Jurkat, Clone E6-1 (cell line): ENCODE measurements around the gene AP2A2.
"Not testable (repeated sequence)": the region's sequence is repeated elsewhere in the genome, so short reads cannot be mapped to it uniquely, and the experiment has no call there.

Experiments used
- DNase-seq: peaks from one replicate; pipeline ENCODE4 v3.0.0-alpha.2; 2011; ENCODE audit warnings: low read depth, low spot score
- H3K4me3 ChIP-seq: 2 replicates; pipeline ENCODE4 v1.5.1; 2011; ENCODE audit warnings: mild to moderate bottlenecking, low read length, control low read depth, moderate library complexity

AP2A2 gene

DNA sequence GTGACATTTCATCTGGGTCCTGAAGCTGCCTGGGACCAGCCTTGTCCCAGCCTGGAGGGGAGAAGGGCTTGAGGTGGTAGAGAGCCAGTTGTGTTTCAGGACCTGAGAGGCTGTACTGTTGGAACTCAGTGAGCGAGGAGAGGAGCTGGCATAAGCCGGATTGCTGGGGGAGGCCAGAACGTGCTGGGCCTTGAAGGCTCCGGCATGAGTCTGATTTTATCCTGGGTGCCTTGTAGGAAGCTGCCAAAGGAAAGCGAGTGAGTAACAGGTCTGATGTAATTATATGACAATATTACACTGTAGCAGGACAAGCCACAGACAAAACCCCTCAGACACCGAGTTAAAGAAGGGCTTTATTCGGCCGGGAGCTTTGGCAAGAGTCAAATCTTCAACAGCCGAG is 17.2 kb downstream of the AP2A2 start:
- no peak for DNase-seq
- H3K4me3 ChIP-seq = no peak overlapping the region

DNA sequence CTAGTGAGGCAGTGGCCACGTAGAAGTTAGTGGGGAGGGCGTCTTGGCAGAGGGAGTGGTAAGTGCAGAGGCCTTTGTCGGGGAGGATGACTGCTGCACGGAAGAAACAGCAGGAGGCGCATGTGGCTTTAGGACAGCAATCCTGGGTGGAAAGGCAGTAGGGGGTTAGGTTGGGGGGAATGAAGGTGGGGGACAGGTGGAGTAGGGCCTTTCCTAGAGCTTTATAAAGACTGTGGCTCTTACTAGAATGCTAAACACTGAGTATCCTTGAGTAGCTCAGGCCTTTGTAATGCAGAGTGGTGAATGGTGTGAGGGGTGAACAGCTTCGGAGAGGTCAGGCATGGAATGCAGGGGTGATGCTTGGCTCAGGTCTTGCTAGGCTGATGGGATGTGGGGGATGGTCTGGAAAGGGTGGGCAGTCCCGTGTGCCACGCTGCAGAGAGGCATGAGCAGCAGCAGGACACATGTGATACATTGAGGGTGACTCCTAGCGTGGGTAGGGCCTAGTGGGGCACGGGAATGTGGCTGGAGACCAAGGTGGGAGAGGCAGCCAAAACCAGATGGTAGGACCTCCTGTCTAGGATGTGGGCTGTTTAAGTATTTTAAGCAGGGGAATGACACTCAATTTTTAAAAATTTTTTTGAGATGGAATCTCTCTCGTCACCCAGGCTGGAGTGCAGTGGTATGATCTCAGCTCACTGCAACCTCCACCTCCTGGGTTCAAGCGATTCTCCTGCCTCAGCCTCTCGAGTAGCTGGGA is 19.2 kb downstream of the AP2A2 start:
- no peak for DNase-seq
- H3K4me3 ChIP-seq = no peak overlapping the region

DNA sequence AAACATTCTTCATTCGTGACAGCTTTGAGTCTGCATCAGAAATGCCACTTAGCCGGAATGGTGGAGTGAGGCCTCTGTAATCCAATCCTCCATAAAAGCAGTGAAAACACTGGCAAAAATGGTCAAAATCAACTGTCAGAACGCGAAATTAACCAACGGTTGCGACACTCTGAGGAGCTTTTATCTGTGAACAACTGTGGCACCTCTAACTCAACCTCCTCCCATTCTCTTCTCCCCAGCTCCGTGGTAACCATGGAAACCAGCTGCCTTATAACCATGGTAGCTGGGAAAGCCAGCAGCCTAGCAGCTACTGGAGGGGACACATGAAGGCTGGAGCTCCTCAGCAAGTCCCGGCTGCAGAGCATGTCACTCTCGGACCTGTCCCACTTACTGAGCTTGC is 20.3 kb downstream of the AP2A2 start:
- no peak for DNase-seq

DNA sequence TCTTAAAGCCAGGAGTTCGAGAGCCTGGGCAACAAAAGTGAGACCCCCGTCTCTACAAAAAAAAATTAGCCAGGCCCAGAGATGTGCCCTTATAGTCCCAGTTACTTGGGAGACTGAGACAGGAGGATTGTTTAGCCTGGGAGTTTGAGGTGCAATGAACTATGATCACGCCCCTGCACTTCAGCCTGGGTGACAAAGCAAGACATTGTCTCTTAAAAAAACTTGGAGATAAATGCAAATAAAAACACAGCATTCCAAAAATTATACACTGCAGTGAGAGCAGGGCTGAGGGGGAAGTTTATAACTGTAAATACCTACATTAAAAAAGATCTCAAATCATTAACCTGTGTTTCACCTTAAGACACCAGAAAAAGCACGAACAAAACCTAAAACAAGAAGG is 22.1 kb downstream of the AP2A2 start:
- H3K4me3 ChIP-seq = no peak overlapping the region
- no peak for DNase-seq

More for the DNA sequence above, 20.3 kb downstream of the AP2A2 start:
- H3K4me3 ChIP-seq = no peak overlapping the region

DNA sequence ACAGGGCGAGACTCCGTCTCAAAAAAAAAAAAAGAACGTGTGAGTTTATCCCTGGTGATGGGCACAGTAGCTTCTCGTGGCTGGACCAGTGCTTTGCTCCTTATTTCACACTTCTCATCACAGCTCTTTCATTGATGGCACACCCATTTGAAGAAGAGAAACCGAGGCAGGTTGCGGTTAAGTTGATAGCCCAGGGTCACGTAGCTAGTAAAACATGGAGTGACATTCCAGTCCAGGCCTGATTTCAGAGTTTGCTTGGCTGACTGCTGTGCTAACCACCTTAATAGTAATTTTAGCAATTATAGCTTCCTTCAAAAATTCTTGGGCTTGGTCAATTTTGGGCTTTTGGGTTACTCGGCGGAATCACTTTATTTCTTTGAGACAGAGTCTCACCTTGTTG is 25.8 kb downstream of the AP2A2 start:
- DNase-seq = no peak
- H3K4me3 ChIP-seq = no peak overlapping the region

- no peak for DNase-seq
- no peak overlapping the region for H3K4me3 ChIP-seq
These were observed 27.0 kb downstream of the AP2A2 start for GRCh38 chr11:952406-953385.

DNA sequence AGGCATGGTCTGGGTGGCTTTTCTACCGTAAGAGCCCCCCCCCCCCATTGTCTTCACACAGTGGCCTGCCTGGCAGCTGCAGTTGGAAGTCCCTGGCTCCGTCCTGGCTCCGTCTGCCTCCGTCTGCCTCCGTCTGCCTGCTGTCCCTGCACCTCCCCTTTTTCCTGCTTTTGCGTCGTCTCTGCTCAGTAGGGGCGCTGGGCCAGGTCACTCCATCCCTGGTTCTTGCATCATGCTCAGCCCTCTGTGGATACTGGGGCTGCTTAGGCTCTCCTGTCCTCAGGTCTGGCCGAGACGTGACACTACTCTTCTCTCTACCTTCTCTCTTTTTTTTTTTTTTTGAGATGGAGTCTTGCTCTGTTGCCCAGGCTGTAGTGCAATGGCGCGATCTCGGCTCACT is 27.8 kb downstream of the AP2A2 start:
- H3K4me3 ChIP-seq = no peak overlapping the region
- DNase-seq = no peak

DNA sequence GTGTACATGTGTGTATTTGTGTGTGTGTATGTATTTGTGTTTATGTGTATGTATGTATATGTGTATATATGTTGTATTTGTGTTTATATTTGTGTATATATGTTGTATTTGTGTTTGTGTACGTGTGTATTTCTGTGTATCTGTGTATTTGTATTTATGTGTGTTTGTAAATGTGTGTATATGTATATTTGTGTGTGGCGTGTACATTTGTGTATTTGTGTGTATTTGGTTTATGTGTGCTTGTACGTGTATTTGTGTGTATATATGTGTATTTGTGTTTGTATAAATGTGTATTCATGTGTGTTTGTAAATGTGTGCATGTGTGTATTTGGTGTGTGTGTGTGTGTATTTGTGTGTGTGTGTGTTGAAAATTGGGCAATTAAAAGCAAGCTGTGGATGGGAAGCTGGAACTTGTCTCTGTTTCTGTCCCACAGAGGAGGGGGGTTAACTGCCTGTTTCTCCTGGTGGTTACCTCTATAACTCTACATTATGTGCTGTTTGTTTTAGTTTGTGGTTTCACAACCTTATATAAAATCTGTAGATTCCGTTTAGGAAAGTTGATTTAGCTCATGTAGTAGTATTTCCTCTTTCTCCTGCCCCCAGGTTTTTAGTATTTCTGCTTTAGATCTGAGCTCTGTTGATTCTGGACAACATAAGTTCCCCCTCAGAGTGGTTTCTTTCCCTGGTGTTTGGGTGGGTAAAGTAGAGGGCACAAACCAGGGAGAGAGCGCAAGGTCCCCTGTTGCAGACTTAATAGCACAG is 28.9 kb downstream of the AP2A2 start:
- DNase-seq = peak; percentile 44

DNA sequence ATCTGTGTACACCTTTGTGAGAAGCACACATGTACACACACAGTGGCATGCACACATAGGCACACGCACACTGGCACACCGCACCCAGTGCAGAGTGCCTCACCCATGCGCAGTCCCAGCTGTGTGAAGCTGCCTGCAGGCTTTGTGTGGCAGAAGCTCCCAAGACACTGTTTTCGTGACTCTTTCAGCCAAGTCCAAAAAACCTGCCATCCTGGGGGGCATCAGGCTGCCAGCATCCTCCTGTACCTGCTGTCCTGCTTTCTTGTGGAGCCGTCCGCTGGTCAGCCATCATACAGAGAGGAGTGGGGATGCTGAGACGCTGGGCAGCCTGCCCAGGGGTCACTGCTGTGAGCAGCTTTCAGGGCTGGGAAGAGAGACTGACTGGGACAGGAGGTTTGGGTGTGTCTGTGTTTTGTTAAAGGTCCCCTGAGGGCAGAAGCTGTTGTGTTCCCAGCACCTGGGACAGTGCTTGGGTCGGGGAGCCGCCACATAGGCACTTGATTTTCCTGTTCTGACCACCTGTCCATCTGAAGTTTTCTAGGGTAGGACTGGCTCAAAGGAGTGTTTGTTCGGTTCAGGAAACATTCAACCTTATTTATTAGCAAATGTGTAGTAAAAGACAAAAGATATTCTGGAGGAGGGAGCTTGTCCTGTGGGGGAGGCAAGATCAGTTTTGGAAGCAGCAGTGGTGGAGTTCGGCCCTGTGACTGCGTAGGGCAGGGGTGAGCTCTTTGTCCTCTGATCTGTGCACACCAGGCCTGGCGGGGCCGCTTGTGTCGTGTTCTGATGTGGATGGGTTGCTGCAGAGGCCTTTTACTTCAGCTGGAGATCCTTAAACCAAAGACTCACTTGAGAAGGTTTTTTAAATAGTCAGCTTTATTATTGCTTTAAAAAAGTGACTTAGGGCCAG is 29.7 kb downstream of the AP2A2 start:
- no peak for DNase-seq
- H3K4me3 ChIP-seq = no peak overlapping the region

More for the DNA sequence above, 28.9 kb downstream of the AP2A2 start:
- H3K4me3 ChIP-seq = no peak overlapping the region

GRCh38 chr11:957212-957920 is 31.7 kb downstream of the AP2A2 start:
- DNase-seq = no peak
- H3K4me3 ChIP-seq = no peak overlapping the region

GRCh38 chr11:958101-958500 is 32.4 kb downstream of the AP2A2 start:
- H3K4me3 ChIP-seq = no peak overlapping the region
- DNase-seq = no peak

DNA sequence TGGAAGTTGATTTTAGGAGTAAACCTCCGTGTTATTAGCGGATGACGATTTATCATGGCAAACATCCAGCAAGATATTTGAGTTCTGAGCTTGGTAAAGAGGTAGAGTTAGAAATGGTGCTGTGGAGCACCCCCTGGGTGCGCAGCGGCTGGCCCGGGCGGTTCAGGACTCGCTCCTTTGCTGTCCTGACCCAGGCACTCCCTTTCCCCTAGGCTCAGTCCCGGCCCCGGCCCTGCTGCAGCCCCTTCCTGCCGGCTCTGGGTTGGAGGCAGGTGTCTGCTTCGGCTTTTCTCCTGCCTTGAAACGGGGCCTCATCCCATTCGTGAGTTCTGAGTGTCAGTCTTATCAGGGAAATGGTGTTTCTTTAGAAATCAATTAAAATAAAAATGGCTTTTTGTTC is 33.4 kb downstream of the AP2A2 start:
- H3K4me3 ChIP-seq = no peak overlapping the region
- DNase-seq = no peak

GRCh38 chr11:959608-960007 is 33.9 kb downstream of the AP2A2 start:
- H3K4me3 ChIP-seq = no peak overlapping the region
- DNase-seq = no peak

GRCh38 chr11:961310-961920 is 35.7 kb downstream of the AP2A2 start:
- not testable (repeated sequence) for H3K4me3 ChIP-seq
- peak; percentile 75 for DNase-seq

DNA sequence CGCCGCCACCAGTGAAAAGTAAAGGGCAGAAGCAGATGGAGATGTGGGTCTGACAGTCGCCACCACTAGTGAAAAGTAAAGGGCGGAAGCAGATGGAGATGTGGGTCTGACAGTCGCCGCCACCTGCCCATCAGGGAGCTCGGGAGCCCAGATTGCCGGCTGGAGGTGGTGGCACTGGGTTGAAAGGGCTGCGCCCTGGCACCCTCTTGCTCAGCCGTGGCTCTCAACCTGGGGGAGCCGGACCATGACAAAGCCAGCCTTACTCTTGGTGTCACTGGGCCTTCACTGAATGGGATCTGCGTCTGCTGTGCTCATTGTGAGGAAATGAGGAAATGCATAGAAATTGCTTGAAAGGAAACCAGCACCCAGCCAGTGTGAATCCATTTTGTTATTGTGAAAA is 36.3 kb downstream of the AP2A2 start:
- no peak overlapping the region for H3K4me3 ChIP-seq
- peak; percentile 49 for DNase-seq

GRCh38 chr11:962688-963087 is 37.0 kb downstream of the AP2A2 start:
- no peak for DNase-seq
- no peak overlapping the region for H3K4me3 ChIP-seq

DNA sequence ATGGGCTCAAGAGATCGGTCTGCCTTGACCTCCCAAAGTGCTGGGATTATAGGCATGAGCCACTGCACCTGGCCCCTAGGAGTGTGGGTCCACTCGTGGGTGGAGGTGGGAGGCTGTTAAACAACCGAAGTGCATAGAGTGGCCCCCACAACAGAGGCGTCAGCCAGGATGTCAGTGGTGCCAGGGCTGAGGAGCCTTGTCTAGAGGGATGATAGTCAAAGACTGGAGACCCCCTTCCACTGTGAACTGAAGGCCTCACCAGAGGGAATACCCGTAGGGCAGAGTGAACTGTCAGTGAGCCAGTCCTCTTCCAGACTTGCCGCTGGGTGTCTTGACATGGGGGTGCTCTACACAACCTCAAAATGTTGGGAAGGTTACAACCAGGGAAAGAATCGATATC is 38.2 kb downstream of the AP2A2 start:
- H3K4me3 ChIP-seq = no peak overlapping the region
- no peak for DNase-seq
